Activated naive CD8-positive, alpha-beta T cell treated with anti-CD3 and anti-CD28 coated beads, Interleukin-2, amount 50 U/mL, for 24 hours (primary cell): ENCODE measurements around the gene ARL2.
"Not testable (repeated sequence)": the region's sequence is repeated elsewhere in the genome, so short reads cannot be mapped to it uniquely, and the experiment has no call there.

Experiments
- ATAC-seq: fragments of 150-1000 bp; cut with Tn5 transposase; one replicate; pipeline ENCODE4 v1.10.0; 2021
- DNase-seq: peaks from one replicate; pipeline ENCODE4 v3.0.0; 2021
- H3K27ac Mint-ChIP-seq: one replicate; pipeline ENCODE4 v1.8.0; 2021; ENCODE audit warnings: mild to moderate bottlenecking, mixed read lengths
- H3K27me3 Mint-ChIP-seq: one replicate; pipeline ENCODE4 v1.8.0; 2021; ENCODE audit warnings: mixed read lengths
- H3K36me3 Mint-ChIP-seq: one replicate; pipeline ENCODE4 v1.8.0; 2021; ENCODE audit warnings: low read depth, mixed read lengths
- H3K4me1 Mint-ChIP-seq: one replicate; pipeline ENCODE4 v1.8.0; 2021; ENCODE audit warnings: mixed read lengths
- H3K4me3 Mint-ChIP-seq: one replicate; pipeline ENCODE4 v1.8.0; 2021; ENCODE audit warnings: mild to moderate bottlenecking, moderate library complexity, mixed read lengths
- H3K9me3 Mint-ChIP-seq: one replicate; pipeline ENCODE4 v1.8.0; 2021; ENCODE audit warnings: mixed read lengths

Gene ARL2

GRCh38 chr11:64996710-64997380, 17.1 kb upstream of the ARL2 start, which contains the start of gene BATF2:
Gene BATF2, minus strand, starts transcription at chr11:64996971. Its CDS starts 57 bp downstream, at chr11:64996914.
- Mint-ChIP-seq H3K4me3 (peak within 1 kb of the TSS; percentile 55), H3K27me3 (peaks cover 3% of the 10 kb centered on the region), H3K9me3 (no peaks in the 10 kb centered on the region), H3K27ac (no peak within 1 kb of the TSS), H3K4me1 (peaks cover 17% of the 10 kb centered on the region), H3K36me3 (no peaks in the 10 kb centered on the region)
- ATAC-seq (no peak), DNase-seq (no peak)

- Mint-ChIP-seq H3K27ac (peak overlapping the region; percentile 57), H3K36me3 (no peaks in the 10 kb centered on the region), H3K4me3 (no peak overlapping the region), H3K27me3 (peaks cover 2% of the 10 kb centered on the region), H3K9me3 (no peaks in the 10 kb centered on the region), H3K4me1 (peaks cover 17% of the 10 kb centered on the region)
- DNase-seq (no peak), ATAC-seq (no peak)
Measured at GRCh38 chr11:64998141-64998540, 15.8 kb upstream of the ARL2 start.

- ATAC-seq (no peak), DNase-seq (no peak)
- Mint-ChIP-seq H3K27me3 (peaks cover 2% of the 10 kb centered on the region), H3K4me3 (no peak overlapping the region), H3K9me3 (no peaks in the 10 kb centered on the region), H3K4me1 (peaks cover 17% of the 10 kb centered on the region), H3K27ac (peak overlapping the region; percentile 57), H3K36me3 (no peaks in the 10 kb centered on the region)
Measured at GRCh38 chr11:64998690-64999431, 15.1 kb upstream of the ARL2 start.

DNA sequence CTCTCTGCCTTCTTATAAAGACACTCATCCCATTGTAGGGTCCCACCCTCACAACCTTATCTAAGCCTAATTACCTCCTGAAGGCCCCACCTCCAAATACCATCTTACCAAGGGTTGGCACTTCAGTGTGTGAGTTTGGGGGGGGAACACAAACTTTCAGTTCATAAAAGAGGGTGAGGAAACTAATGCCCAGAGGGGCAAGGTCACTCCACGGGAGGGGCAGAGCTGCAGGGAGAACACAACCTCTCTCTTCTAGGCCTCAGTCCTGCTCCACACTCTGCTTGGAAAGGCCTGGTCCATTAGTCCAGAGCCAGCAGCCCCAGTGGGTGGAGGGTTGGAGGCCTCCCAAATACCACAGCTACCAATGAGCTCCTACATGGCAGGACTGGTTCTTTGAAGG, 14.5 kb upstream of the ARL2 start:
- ATAC-seq (no peak), DNase-seq (no peak)
- peaks cover 17% of the 10 kb centered on the region for H3K4me1 Mint-ChIP-seq
- H3K27ac Mint-ChIP-seq: no peak overlapping the region
- H3K36me3 Mint-ChIP-seq: no peaks in the 10 kb centered on the region
- no peak overlapping the region for H3K4me3 Mint-ChIP-seq
- no peaks in the 10 kb centered on the region for H3K9me3 Mint-ChIP-seq
- H3K27me3 Mint-ChIP-seq: no peaks in the 10 kb centered on the region

- no peaks in the 10 kb centered on the region for H3K36me3 Mint-ChIP-seq
Measured at GRCh38 chr11:65002706-65003105, 11.3 kb upstream of the ARL2 start.

GRCh38 chr11:65003282-65003681, 10.7 kb upstream of the ARL2 start:
- Mint-ChIP-seq H3K4me1 (peaks cover 7% of the 10 kb centered on the region), H3K27me3 (no peaks in the 10 kb centered on the region), H3K36me3 (no peaks in the 10 kb centered on the region), H3K4me3 (no peak overlapping the region), H3K27ac (no peak overlapping the region), H3K9me3 (no peaks in the 10 kb centered on the region)
- DNase-seq (no peak), ATAC-seq (no peak)

More at GRCh38 chr11:65002706-65003105, 11.3 kb upstream of the ARL2 start:
- peaks cover 9% of the 10 kb centered on the region for H3K4me1 Mint-ChIP-seq
- DNase-seq (no peak), ATAC-seq (no peak)
- no peaks in the 10 kb centered on the region for H3K27me3 Mint-ChIP-seq
- no peak overlapping the region for H3K27ac Mint-ChIP-seq
- no peaks in the 10 kb centered on the region for H3K9me3 Mint-ChIP-seq
- no peak overlapping the region for H3K4me3 Mint-ChIP-seq

GRCh38 chr11:65003968-65004367, 10.0 kb upstream of the ARL2 start:
- H3K27ac Mint-ChIP-seq, H3K4me1 Mint-ChIP-seq, H3K36me3 Mint-ChIP-seq, DNase-seq, ATAC-seq, H3K4me3 Mint-ChIP-seq, H3K27me3 Mint-ChIP-seq, H3K9me3 Mint-ChIP-seq: not testable (repeated sequence)

DNA sequence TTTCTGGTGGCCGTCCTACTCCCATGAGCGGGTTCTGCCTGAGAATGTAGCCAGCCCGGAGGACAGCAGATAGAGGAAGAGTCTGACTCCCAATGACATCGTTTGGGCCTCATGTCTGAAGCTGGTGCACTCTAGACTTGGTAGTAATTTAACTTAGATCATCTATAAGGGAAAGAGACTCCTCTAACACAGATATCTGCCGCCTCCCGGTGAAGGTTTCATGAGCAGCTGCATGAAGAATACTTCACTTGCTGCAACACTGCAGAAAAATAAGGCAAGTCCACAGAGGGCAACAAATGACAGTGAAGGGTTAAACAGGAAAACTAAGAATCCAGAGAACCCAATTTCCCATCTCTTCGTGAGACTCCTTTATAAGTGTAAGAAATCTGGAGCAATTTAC, 5.9 kb upstream of the ARL2 start:
- Mint-ChIP-seq H3K4me1 (peaks cover 1% of the 10 kb centered on the region), H3K9me3 (no peaks in the 10 kb centered on the region), H3K27ac (no peak overlapping the region), H3K36me3 (no peaks in the 10 kb centered on the region), H3K4me3 (no peak overlapping the region), H3K27me3 (no peaks in the 10 kb centered on the region)
- no peak for ATAC-seq
- DNase-seq: no peak

DNA sequence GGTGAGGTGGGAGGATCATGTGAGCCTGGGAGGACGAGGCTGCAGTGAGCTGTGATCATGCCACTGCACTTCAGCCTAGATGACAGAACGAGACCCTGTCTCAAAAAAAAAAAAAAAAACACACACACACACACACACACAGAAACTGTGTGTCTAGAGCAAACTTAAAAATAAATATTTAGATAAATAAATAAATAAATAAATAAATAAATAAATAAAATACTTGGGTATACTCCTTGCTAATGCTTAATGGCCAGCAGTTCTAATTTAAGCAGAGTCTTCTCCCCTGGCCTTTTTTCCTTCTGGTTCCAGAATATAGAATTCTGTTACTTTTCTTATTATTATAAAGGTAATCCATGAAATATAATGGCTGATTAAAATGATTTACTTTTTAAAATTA, 5.1 kb upstream of the ARL2 start:
- no peaks in the 10 kb centered on the region for H3K36me3 Mint-ChIP-seq
- peaks cover 7% of the 10 kb centered on the region for H3K4me1 Mint-ChIP-seq
- no peaks in the 10 kb centered on the region for H3K9me3 Mint-ChIP-seq
- ATAC-seq (no peak), DNase-seq (no peak)
- H3K27me3 Mint-ChIP-seq: no peaks in the 10 kb centered on the region
- H3K4me3 Mint-ChIP-seq: no peak overlapping the region
- no peak overlapping the region for H3K27ac Mint-ChIP-seq

- Mint-ChIP-seq H3K27ac (peak overlapping the region; percentile 94), H3K27me3 (no peaks in the 10 kb centered on the region), H3K4me1 (peaks cover 25% of the 10 kb centered on the region)
Measured at GRCh38 chr11:65013130-65013887, 651 bp upstream of the ARL2 start.

GRCh38 chr11:65014726-65015227, 817 bp downstream of the ARL2 start:
- H3K27ac Mint-ChIP-seq: peak overlapping the region; percentile 91
- no peak for ATAC-seq

More at GRCh38 chr11:65013130-65013887, 651 bp upstream of the ARL2 start:
- DNase-seq (peak; percentile 92), ATAC-seq (peak; percentile 90)
- H3K36me3 Mint-ChIP-seq: peaks cover 16% of the 10 kb centered on the region
- H3K4me3 Mint-ChIP-seq: peak overlapping the region; percentile 85
- no peaks in the 10 kb centered on the region for H3K9me3 Mint-ChIP-seq

DNA sequence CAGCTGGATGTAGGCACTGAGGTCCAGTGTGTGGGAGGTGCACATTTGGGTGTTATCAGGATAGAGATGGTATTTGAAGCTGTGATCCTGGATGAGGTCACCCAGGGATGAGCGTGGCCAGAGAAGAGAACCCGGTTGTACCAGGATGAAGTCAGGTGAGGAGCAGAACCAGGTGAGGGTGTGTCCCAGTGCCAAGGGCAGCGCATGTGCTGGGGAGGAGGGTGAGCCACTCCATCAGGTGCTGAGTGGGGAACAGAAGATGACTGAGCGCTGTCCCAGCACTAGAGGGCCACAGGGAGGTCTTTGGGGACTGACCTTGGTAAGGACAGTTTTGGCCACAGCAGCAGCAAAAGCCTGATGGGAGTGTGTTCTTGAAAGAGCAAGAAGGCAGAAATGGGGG, 2.7 kb downstream of the ARL2 start:
- Mint-ChIP-seq H3K4me3 (peak overlapping the region; percentile 2), H3K27me3 (no peaks in the 10 kb centered on the region), H3K36me3 (peaks cover 18% of the 10 kb centered on the region), H3K9me3 (no peaks in the 10 kb centered on the region), H3K27ac (no peak overlapping the region), H3K4me1 (peaks cover 25% of the 10 kb centered on the region)
- no peak for DNase-seq
- no peak for ATAC-seq

More at GRCh38 chr11:65014726-65015227, 817 bp downstream of the ARL2 start:
- Mint-ChIP-seq H3K9me3 (no peaks in the 10 kb centered on the region), H3K4me1 (peaks cover 25% of the 10 kb centered on the region), H3K27me3 (no peaks in the 10 kb centered on the region), H3K36me3 (peaks cover 17% of the 10 kb centered on the region), H3K4me3 (peak overlapping the region; percentile 85)
- no peak for DNase-seq

DNA sequence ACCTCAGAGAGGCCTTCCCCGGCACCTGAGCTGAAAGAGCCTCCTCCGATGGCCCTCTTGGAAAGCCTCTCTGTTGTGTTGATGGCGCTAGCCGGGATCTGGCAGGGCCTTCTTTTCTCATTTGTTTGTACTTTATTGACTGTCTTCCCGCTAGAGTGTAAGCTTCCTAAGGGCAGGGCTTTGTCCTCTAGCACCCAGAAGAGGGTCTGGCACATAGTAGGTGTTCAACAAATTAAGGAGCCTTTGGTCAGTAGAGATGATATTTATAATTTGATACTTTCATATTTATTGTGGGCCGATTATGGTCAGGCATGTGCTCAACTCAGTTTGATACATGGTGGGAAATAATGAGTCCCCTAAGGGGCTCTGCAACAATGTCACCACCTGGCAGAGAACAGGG, 4.0 kb downstream of the ARL2 start:
- no peak overlapping the region for H3K4me3 Mint-ChIP-seq
- no peak for DNase-seq
- H3K27me3 Mint-ChIP-seq: no peaks in the 10 kb centered on the region
- H3K27ac Mint-ChIP-seq: no peak overlapping the region
- no peak for ATAC-seq
- peaks cover 25% of the 10 kb centered on the region for H3K4me1 Mint-ChIP-seq
- H3K9me3 Mint-ChIP-seq: no peaks in the 10 kb centered on the region
- peaks cover 18% of the 10 kb centered on the region for H3K36me3 Mint-ChIP-seq

DNA sequence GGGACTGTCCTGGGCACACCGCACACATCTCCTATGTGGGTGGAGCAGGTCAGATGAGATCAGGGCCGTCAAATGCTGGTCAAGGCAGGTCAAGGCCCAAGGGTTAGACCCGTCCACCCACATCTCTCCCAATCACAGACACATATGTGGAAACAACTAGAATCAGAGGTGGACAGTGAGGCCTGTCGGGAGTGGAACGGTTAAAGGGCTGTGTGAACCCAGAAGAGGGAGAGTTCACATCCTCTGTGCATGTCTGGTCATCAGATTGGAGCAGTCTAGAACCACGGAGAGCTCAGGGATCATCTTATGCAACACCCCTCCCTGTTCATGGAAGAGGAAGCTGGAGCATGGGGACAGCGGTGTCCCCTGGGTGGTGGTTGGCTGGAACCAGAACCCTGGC, 5.9 kb downstream of the ARL2 start:
- ATAC-seq: no peak
- DNase-seq: no peak
- Mint-ChIP-seq H3K36me3 (peaks cover 18% of the 10 kb centered on the region), H3K9me3 (no peaks in the 10 kb centered on the region), H3K27me3 (no peaks in the 10 kb centered on the region), H3K4me3 (no peak overlapping the region), H3K27ac (no peak overlapping the region), H3K4me1 (peaks cover 17% of the 10 kb centered on the region)
